GM19025 (cell line): ENCODE measurements around the gene MRPL51.
"Not testable (repeated sequence)": the region's sequence is repeated elsewhere in the genome, so short reads cannot be mapped to it uniquely, and the experiment has no call there.

ENCODE experiments used
- ATAC-seq: cut with Tn5 transposase; IDR thresholded peaks from one replicate; pipeline ENCODE4 v1.9.1; 2021; ENCODE audit warnings: mild to moderate bottlenecking, low read depth, moderate library complexity; ENCODE audit not compliant: unreplicated experiment

The MRPL51 gene

GRCh38 chr12:6532051-6532926 lies 39.2 kb upstream of the MRPL51 start:
- ATAC-seq, result no peak

DNA sequence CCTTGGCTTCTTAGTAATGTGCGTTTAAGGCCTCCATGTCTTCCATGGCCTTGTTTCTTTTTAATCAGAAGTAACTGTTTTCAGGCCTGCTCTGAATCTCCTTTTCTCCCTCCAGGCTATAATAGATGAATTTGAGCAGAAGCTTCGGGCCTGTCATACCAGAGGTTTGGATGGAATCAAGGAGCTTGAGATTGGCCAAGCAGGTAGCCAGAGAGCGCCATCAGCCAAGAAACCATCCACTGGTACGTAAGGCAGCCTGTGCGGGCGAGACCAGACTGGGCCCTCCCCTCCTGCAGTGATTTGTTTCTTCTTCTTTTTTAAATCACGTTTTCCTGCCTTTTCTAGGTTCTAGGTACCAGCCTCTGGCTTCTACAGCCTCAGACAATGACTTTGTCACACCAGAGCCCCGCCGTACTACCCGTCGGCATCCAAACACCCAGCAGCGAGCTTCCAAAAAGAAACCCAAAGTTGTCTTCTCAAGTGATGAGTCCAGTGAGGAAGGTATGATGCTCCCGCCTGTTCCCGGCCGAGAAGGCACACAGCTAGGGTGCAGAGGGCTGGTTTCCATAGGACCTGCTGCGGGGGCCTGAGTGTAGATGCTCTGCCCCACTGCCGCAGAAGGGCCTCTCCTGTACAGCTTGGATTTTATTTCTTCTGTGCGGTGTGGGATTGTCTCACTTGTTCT lies 37.7 kb upstream of the MRPL51 start:
- ATAC-seq, result no peak

DNA sequence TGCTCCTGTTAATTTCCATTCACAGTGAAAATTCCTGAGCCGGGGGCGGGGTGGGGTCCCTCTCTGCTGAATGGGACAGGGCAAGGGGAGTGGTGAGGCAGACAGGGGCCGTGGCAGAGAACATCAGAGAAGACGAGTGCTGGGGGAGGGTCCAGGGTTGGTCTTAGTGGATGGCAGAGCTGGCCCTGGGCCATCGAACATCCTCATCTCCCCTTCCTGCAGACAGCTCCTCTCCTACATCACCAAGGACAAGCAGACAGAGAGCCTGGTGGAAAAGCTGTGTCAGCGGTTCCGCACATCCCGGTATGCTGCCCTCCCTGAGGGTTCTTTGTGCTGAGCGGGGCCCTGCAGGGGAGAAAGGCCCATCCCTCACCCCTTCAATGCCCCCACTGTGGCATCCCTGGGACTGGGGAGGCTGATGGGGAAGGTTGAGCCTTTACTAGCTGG lies 36.3 kb upstream of the MRPL51 start:
- no peak for ATAC-seq

DNA sequence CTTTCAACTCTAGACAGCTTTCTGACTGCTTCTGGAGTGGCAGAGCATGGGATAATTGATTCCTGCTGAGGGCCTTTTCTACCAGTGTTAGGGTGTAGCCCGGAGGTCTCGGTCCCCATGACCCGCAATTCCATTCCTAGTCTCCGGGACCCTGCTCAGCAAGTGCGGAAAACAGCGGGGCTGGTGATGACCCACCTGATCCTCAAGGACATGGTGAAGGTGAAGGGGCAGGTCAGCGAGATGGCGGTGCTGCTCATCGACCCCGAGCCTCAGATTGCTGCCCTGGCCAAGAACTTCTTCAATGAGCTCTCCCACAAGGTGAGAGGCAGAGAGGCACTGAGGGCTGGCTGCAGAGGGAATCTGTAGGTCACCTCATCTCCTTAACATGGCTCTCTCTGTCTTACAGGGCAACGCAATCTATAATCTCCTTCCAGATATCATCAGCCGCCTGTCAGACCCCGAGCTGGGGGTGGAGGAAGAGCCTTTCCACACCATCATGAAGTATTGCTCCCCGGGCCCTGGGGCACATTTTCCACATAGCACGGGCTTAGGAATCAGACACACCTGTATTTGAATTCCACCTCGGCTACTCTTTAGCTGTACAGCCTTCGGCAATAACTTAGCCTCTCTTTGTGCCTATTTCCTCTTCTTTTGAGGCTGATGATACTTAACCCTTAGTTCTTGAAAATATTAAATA lies 35.6 kb upstream of the MRPL51 start:
- no peak for ATAC-seq

GRCh38 chr12:6527711-6528110 lies 34.6 kb upstream of the MRPL51 start:
- ATAC-seq, result no peak

DNA sequence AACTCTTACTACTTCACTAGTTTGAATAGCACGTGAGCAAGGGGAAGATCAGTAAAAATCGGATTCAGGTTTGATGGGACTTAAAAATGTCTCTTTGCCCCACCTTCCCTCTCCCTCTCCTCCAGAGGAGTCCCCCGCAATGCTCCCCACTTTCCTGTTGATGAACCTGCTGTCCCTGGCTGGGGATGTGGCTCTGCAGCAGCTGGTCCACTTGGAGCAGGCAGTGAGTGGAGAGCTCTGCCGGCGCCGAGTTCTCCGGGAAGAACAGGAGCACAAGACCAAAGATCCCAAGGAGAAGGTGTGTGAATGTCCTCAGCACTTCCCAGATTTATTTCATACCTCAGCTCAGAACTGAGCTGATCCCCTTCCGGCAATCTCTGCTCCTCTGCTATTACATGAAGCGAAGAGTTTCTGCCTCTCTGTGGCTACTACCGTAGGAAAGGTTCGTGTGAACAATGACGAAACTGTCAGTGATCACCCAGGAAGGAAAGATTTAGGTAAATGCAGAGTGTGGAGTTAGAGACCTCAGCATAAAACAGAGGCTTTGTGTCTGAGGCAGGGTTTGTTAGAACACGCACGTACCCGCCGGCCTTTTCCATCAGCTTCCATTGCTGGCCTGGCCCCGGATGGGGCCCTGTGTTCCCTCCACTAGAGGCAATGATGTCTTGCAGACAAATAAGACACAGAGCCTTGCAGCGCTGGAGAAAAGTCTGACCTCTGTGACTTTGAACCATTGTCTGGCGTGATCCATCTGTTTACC lies 33.9 kb upstream of the MRPL51 start:
- no peak for ATAC-seq

DNA sequence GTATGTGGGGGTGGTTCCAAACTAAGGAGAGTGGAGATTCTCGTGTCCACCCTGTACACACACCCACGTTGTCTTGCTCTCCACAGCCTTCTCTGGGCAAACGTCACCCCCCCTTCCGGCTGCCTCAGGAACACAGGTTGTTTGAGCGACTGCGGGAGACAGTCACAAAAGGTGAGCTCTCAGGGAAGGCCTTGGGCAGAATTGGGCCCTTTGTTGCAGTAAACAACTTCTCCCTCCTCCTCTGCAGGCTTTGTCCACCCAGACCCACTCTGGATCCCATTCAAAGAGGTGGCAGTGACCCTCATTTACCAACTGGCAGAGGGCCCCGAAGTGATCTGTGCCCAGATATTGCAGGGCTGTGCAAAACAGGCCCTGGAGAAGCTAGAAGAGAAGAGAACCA lies 33.1 kb upstream of the MRPL51 start:
- ATAC-seq, result no peak

DNA sequence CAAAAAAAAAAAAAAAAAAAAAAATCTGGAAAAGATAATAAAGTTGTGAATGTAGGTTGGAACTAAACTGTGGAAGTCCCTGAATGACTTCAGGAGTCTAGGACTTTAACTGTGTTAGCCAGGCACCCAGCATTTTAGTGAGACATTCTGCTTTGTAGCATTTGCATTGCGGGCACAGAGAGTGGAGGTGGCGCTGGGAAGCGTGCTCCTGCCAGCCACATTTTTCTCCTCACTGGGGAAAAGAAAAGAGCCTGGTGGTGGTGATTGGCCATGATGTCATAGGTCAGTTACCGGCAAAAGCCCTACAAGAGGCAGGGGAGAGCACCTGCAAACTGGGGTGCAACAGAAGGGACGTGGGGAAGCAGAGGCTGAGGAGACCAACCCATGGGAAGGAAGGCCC lies 31.6 kb upstream of the MRPL51 start:
- no peak for ATAC-seq

- ATAC-seq, result no peak
Observed at GRCh38 chr12:6523708-6524107, 30.6 kb upstream of the MRPL51 start.

DNA sequence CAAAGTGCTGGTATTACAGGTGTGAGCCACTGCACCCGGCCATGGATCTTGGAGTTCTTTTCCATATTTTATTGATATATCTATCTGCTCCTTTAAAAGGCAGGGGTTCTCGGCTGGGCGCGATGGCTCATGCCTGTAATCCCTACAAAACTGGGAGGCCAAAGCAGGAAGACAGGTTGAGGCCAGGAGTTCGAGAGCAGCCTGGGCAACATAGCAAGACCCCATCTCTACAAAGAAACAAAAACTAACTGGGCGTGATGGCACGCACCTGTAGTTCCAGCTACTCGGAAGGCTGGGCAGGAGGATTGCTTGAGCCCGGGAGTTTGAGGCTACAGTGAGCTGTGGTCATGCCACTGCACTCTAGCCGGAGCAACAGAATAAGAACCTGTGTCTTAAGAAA lies 29.1 kb upstream of the MRPL51 start:
- ATAC-seq, result no peak

DNA sequence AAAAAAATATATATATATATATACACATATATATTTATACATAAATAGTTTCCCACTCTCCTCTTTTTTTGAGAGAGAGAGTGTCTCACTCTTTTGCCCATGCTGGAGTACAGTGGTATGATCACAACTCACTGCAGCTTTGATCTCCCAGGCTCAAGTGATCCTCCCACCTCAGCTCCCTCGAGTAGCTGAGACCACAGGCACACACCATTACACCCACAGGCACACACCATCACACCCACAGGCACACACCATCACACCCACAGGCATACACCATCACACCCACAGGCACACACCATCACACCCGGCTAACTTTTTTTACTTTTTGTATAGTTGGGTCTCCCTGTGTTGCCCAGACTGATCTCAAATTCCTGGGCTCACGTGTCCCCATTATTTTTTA lies 27.1 kb upstream of the MRPL51 start:
- ATAC-seq, result no peak

DNA sequence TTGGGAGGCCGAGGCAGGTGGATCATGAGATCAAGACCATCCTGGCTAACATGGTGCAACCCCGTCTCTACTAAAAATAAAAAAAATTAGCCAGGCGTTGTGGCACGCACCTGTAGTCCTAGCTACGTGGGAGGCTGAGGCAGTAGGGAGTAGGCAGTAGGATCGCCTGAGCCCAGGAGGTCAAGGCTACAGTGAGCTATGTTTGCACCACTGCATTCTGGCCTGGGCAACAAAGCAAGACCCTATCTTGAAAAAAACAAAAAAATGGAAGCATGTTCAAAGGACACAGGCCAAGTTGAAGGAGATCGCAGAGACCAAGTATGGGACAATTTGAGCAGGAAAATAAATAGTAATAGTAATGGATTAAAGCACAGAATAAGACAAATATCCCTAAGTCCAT lies 15.0 kb upstream of the MRPL51 start:
- ATAC-seq, result no peak

- ATAC-seq, result no peak
Observed at GRCh38 chr12:6507102-6507998, 14.3 kb upstream of the MRPL51 start.

DNA sequence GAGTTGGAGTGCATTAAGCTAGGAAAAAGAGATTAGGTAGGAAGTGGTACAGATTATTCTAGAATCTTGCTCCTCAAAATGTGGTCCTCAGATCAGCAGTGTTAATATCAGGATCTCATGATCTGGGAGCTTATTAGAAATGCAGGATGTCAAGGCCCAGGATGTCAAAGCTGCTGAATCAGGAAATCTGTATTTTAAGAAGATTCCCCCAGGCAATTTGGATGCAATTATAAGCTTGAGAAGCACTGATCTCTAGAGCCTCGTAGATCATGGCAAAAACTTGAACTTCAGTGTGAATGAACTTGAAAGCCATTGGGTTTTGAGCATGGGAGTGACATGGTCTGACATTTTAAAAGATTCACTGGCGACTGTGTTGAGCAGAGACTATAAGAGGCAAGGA lies 7.4 kb upstream of the MRPL51 start:
- ATAC-seq, result no peak

- ATAC-seq, result not testable (repeated sequence)
Observed at GRCh38 chr12:6497291-6497690, 4.2 kb upstream of the MRPL51 start.

DNA sequence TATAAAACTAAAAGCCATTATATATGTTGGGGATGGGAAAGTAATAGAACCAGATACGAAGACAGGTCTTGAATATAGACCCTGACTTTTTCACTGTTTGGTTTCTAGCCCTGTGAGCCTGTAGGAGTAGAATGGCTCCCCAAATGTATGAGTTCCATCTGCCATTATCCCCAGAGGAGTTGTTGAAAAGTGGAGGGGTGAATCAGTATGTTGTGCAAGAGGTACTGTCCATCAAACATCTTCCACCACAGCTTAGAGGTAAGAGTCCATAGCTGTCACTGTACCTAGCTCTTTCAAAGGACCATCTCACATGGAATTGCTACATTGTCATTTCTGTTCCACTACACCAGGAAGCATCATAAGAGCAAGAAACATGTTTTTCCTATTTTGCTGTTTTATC lies 1.9 kb upstream of the MRPL51 start:
- no peak for ATAC-seq

- ATAC-seq, result no peak
Observed at GRCh38 chr12:6494258-6494743, 1.2 kb upstream of the MRPL51 start.

GRCh38 chr12:6493497-6494257 lies 615 bp upstream of the MRPL51 start, which contains the start of gene NCAPD2:
TSS of gene NCAPD2 (plus strand) at chr12:6494102. CDS start at chr12:6495099, 997 bp downstream.
- peak; percentile 83 for ATAC-seq

GRCh38 chr12:6490673-6491072 lies 2.4 kb downstream of the MRPL51 start:
- not testable (repeated sequence) for ATAC-seq
